GM18861 (cell line): ENCODE data around the gene C4orf50.

Source experiments
- ATAC-seq: cut with Tn5 transposase; IDR thresholded peaks from one replicate; pipeline ENCODE4 v1.9.1; 2021; ENCODE audit not compliant: unreplicated experiment

Gene C4orf50

GRCh38 chr4:5894266-5894665, 124.0 kb downstream of the C4orf50 start:
- no peak for ATAC-seq

DNA sequence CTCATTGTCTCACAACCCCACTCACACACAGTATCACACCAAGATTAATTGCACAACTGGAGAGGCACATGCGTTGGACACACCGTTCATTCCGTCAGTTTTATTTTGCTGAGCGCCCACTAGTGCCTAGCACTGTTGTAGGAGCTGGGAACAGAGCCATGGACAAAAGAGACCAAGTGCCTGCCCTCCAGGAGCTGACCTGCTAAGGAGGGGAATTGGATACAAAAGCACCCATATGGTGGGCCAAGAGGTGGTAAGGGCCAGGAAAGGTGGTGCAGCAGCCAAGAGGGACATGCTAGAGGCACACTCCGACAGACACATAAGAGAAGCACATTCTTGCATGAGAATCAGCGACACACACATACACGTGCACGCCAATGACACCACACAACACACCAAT, 124.6 kb downstream of the C4orf50 start:
- no peak for ATAC-seq

GRCh38 chr4:5893004-5893580, 125.1 kb downstream of the C4orf50 start, which contains the start of gene CRMP1:
CRMP1 (minus strand) TSS chr4:5893086; CDS start chr4:5892969, 117 bp downstream.
- ATAC-seq: no peak

- no peak for ATAC-seq
These were observed 125.8 kb downstream of the C4orf50 start for GRCh38 chr4:5892323-5893003.

GRCh38 chr4:5891563-5892322, 126.5 kb downstream of the C4orf50 start:
- ATAC-seq: no peak

GRCh38 chr4:5890063-5890727, 128.0 kb downstream of the C4orf50 start:
- no peak for ATAC-seq

- no peak for ATAC-seq
These were observed 129.1 kb downstream of the C4orf50 start for GRCh38 chr4:5889002-5889696.

DNA sequence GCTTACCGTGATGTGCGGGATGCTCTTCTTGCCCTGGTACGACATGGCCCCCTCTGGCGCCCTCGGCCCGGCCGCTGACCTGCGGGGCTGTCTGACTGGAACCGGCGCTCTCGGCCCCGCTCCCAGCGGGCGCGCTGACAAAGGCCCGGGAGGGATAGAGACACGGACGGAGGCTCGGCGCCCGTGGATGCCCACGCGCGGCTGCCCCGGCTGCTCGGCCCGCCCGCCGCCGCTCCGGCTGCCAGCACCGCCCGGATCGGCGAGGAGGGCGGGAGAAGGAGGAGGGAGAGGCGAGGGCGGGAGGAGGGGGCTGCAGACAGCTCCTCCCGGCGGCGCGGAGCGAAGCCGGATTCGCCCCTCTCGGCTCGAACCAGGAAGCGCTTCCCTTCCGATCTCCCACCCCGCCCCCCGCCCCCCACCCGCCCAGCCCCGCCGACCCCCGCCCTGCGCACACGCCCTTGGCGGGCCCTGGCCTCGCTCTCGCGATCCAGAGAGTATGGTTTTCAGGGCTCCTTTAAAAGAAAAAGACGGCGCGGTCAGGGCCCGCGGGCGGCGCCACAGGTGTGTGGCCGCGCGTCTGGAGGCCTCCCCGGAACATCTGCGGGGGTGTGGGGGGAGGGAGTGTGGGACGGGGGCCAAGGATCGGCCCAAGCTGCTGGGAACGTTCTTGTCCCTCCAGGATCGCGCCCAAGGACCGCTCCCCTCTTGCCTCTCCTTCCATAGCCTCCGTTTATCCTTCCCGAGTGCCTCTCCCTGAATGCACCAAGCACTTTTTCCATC, 129.8 kb downstream of the C4orf50 start:
- ATAC-seq: no peak

DNA sequence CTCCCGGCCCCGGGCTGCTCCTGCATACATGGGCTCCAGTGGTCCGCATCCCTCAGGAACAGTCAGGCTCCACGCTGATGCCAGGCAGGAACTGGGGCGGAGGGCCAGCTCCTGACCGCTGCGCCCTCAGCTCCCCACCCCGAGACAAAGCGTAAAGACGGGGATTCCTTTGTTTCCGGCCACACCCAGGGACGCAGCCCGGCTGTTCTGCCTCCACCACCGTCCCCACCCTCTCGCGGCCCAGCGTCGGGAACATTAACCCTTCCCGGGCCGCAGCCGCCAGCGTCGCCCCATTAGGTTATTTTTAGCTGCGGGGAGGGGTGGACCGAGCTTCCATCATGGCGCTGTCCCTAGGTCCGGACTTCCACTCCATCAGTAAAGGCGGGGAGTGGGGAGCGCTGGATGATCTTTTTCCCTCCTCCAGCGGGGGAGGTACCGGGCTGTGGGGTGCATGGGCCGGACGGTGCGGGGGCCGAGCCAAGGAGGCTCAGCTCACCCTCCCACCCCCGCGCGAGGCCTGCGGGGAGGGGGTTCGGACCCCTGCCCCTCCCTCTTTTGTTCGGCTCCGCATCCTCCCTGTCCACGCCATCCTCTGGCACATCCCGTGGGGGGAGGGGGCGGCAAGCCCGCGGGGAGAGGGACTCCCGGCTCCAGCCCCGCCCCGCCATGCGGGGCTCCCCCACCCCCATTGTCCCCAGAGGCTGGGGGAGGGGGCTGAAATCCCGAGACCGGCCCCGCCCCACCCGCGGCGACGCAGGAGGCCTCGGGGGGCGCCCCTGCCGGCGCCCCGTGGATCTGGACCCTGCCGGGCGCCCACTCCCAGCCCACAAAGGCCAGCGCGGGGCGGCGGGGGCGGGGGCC, 130.6 kb downstream of the C4orf50 start:
- ATAC-seq: no peak

- no peak for ATAC-seq
These were observed 131.2 kb downstream of the C4orf50 start for GRCh38 chr4:5887011-5887360.

DNA sequence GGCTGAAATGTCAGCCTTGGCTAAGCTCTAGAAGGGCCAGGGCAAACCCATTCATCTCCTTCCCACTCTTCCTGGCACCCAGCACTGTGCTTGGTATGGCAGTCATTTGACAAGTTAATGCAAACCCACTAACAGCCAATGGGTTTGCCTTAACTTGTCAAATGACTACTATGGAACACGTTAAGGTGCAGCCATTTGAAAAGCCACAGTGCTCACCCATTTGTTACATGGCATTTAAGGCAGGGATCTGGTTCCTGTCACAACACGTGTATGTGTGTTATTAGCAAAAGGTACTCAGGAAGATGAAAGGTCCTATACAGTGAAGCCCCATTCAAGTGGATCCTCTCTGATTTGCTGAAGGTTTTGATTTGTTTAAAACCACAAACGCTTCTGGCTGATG, 132.5 kb downstream of the C4orf50 start:
- ATAC-seq: no peak

GRCh38 chr4:5884796-5885195, 133.4 kb downstream of the C4orf50 start:
- no peak for ATAC-seq

DNA sequence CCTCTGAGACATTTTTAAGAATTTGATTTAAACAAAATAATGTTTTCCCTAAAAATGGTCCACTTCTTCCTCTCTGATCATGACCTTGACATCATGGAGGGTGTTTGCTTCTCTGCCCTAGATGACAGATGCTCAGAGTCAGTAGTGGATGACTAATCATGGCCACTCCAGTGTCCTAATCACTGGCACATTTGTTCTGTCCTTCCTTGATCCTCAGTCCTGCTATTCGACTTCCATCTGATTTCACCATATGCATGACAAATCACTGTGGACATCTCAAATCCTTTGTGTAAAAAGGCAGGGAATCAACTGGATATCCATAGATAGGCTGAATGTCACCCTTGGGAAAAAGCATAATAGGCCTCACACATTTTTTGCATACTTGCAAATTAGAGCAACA, 134.3 kb downstream of the C4orf50 start:
- ATAC-seq: no peak

DNA sequence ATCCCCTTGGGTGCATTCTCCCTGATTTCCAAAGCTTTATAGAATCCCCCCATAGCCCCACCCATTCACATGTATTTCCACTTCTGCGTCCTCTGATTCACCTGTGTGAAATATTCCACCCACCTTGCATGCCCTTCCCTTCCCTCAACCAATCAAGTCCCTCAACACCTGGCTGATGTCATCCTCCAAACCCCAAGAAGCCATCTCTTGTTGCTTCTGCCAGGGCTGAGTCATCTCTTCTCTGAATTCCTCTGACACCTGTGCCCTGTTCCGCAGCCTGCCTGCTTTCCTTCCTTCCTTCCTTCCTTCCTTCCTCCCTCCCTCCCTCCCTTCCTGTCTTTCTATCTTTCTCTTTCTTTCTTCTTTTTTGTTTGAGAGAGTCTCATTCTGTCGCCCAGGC, 135.3 kb downstream of the C4orf50 start:
- no peak for ATAC-seq

- ATAC-seq: no peak
These were observed 136.9 kb downstream of the C4orf50 start for GRCh38 chr4:5881340-5881739.

- no peak for ATAC-seq
These were observed 139.9 kb downstream of the C4orf50 start for GRCh38 chr4:5878359-5878758.

DNA sequence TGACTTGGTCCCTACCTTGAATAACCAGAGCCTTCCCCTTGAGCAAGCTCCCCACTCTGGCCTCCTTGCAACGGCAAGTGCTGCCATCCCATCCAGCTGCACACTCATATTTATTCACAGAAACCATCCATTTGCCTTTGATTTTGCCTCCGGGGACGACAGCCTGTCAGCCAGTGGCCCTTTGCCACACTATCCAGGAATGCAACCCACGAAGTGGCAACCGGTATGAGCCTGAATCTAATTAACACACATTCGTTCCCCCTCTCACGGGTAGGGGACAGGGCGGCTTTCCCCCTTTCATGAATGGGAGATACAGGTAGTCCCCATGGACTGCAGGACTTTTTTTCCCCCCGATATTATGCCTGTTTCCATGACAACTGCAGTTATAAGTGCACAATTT, 140.8 kb downstream of the C4orf50 start:
- ATAC-seq: no peak

- ATAC-seq: no peak
These were observed 143.3 kb downstream of the C4orf50 start for GRCh38 chr4:5874811-5875449.

GRCh38 chr4:5870701-5871100, 147.5 kb downstream of the C4orf50 start:
- no peak for ATAC-seq
